SK-N-DZ (cell line): ENCODE data around the gene SP140.
"Not testable (repeated sequence)": the region's sequence is repeated elsewhere in the genome, so short reads cannot be mapped to it uniquely, and the experiment has no call there.

ENCODE experiments used
- DNase-seq: peaks from one replicate; pipeline ENCODE4 v3.0.0-alpha.2; 2015; ENCODE audit warnings: low spot score

The SP140 gene

GRCh38 chr2:230224458-230224857, 1.1 kb upstream of the SP140 start:
- no peak for DNase-seq

- no peak for DNase-seq
Observed at GRCh38 chr2:230226051-230226551, 565 bp downstream of the SP140 start.

- no peak for DNase-seq
Observed at GRCh38 chr2:230227216-230227615, 1.7 kb downstream of the SP140 start.

- no peak for DNase-seq
Observed at GRCh38 chr2:230230087-230230486, 4.6 kb downstream of the SP140 start.

- DNase-seq, result no peak
Observed at GRCh38 chr2:230230496-230231200, 5.1 kb downstream of the SP140 start.

- no peak for DNase-seq
Observed at GRCh38 chr2:230231251-230231650, 5.7 kb downstream of the SP140 start.

GRCh38 chr2:230234122-230234722, 8.7 kb downstream of the SP140 start:
- no peak for DNase-seq

GRCh38 chr2:230234845-230235244, 9.3 kb downstream of the SP140 start:
- no peak for DNase-seq

- no peak for DNase-seq
Observed at GRCh38 chr2:230244211-230244610, 18.7 kb downstream of the SP140 start.

- no peak for DNase-seq
Observed at GRCh38 chr2:230246206-230246605, 20.7 kb downstream of the SP140 start.

- no peak for DNase-seq
Observed at GRCh38 chr2:230250231-230250630, 24.7 kb downstream of the SP140 start.

GRCh38 chr2:230254152-230254881, 28.8 kb downstream of the SP140 start:
- no peak for DNase-seq

GRCh38 chr2:230256733-230257332, 31.3 kb downstream of the SP140 start:
- DNase-seq, result no peak

- no peak for DNase-seq
Observed at GRCh38 chr2:230258483-230258882, 32.9 kb downstream of the SP140 start.

GRCh38 chr2:230262246-230262645, 36.7 kb downstream of the SP140 start:
- no peak for DNase-seq

- not testable (repeated sequence) for DNase-seq
Observed at GRCh38 chr2:230264945-230265344, 39.4 kb downstream of the SP140 start.

GRCh38 chr2:230266638-230267037, 41.1 kb downstream of the SP140 start:
- DNase-seq, result no peak

GRCh38 chr2:230267059-230267458, 41.5 kb downstream of the SP140 start:
- no peak for DNase-seq

GRCh38 chr2:230267556-230267955, 42.0 kb downstream of the SP140 start:
- DNase-seq, result no peak

- no peak for DNase-seq
Observed at GRCh38 chr2:230268606-230269243, 43.2 kb downstream of the SP140 start.

- no peak for DNase-seq
Observed at GRCh38 chr2:230269715-230270114, 44.2 kb downstream of the SP140 start.

GRCh38 chr2:230282936-230283335, 57.4 kb downstream of the SP140 start:
- no peak for DNase-seq
